Stimulated activated CD8-positive, alpha-beta memory T cell treated with anti-CD3 and anti-CD28 coated beads, Interleukin-4, amount 100 ng/mL, for 48 hours (primary cell): Measurements from ENCODE around the gene ISM1.

ENCODE experiments used
- DNase-seq: peaks from one replicate; pipeline ENCODE4 v3.0.0-alpha.2; 2020

ISM1 gene

DNA sequence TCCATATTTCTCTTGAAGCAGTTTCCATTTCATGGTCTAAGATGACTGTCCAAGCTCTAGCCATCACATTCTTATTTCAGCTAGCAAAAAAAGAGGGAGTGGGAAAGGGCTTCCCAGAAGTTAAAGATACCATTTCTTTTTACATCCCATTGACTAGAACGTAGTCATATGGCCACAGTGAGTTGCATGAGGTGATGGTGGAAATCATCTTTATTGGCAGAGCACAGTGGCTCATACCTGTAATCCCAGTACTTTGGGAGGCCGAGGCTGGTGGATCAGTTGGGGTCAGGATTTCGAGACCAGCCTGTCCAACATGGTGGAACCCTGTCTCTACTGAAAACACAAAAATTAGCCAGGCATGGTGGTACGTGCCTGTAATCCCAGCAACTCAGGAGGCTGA lies 99.6 kb downstream of the ISM1 start:
- no peak for DNase-seq

GRCh38 chr20:13321416-13321815 lies 100.3 kb downstream of the ISM1 start:
- no peak for DNase-seq

GRCh38 chr20:13322198-13322597 lies 101.1 kb downstream of the ISM1 start:
- no peak for DNase-seq

DNA sequence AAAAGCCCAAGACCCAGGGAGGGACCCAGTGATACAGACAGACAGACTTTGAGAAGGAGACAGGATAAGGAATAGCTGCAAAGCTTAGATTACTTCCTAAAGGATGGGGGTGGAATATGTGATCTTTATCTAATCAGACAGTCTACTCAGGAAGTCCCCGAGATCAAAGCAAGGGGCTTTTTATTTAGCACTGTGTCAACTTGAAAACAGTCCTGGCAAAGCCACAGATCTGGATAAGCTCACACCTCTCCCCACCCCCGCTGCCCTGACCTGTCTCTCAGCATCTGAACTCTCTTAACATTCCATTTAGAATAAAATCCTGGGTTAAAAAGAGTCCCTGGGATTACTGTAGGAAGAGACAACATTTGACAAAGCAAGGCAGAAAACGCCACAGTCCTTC lies 101.5 kb downstream of the ISM1 start:
- no peak for DNase-seq

DNA sequence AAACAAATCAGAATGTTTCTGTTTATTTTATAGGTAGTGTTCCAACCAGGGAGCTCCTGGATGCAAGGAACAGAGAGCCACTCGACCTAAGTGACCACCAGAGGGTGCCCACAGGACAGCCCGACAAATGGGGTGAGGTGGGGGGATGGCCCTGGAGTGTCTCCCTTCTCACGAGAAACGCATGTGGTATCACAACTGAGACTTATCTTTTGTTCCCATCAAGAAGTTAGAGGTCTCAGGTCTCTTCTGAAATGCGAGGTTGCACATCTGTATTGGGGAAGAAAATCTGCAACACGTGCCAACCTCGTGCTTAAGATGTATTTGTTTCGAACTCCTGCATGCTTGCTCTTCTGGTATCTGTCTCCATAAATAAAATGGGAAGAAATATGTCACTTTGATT lies 104.0 kb downstream of the ISM1 start:
- DNase-seq: no peak

- no peak for DNase-seq
Observed at GRCh38 chr20:13325796-13326340, 104.8 kb downstream of the ISM1 start.

- DNase-seq: no peak
Observed at GRCh38 chr20:13331536-13331935, 110.5 kb downstream of the ISM1 start.

GRCh38 chr20:13333036-13333435 lies 112.0 kb downstream of the ISM1 start:
- no peak for DNase-seq

- DNase-seq: no peak
Observed at GRCh38 chr20:13333793-13334192, 112.7 kb downstream of the ISM1 start.

GRCh38 chr20:13336308-13337089 lies 115.4 kb downstream of the ISM1 start:
- DNase-seq: no peak

DNA sequence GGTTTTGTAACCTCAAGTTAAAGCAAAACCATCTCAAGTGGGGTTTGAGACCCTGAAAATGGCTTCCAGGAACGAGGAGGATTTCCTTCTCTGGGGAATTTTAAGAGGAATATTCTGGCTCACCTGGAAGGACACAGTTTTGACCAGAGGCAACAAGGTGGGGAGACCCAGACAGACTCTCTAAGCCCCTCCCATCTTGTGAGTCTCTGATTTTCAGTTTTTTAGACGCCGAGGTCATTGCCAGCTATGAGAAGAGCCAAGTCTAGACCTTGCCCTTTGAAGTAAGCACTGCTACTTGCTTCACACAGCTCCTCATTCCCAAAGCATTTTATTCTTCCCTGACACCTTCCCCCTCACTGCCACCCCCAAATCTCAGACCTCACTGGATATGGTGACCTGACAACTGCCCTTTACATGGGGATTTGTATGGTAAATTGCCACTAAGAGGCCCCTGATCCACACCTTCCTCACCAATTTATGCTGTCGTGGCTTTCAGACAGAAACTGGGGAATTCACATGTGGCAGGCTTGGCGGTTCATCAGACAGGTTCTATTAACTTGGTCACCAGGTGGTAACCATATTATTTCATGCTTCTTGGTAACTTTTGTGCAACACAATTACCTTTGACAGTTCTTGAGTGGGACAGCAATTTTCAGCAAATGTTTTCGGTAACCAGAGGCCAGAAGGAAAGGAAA lies 116.2 kb downstream of the ISM1 start:
- DNase-seq: no peak

DNA sequence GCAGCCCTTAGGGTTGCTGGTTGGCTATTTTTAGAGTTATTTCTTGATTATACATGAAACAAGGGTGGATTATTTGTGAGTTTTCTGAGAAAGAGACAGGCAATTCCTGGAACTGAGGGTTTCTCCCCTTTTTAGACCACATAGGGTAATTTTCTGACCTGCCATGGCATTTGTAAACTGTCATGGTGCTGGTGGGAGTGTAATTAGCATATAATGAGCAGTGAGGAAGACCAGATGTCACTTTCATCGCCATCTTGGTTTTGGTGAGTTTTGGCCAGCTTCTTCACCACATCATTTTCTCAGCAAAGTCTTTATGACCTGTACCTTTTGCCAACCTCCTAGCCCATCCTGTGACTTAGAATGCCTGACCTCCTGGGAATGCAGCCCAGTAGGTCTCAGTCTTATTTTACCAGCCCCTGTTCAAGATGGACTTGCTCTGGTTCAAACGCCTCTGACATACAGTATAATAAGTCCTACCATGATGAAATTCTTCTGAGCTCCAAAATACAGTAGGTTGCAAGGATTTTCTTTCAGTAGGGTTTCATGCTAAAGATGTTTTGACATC lies 117.1 kb downstream of the ISM1 start:
- DNase-seq: no peak

- DNase-seq: no peak
Observed at GRCh38 chr20:13338999-13339411, 117.9 kb downstream of the ISM1 start.

- no peak for DNase-seq
Observed at GRCh38 chr20:13340088-13340487, 119.0 kb downstream of the ISM1 start.

GRCh38 chr20:13341737-13342393 lies 120.8 kb downstream of the ISM1 start:
- no peak for DNase-seq

GRCh38 chr20:13342469-13343242 lies 121.6 kb downstream of the ISM1 start:
- DNase-seq: no peak

GRCh38 chr20:13344671-13345070 lies 123.6 kb downstream of the ISM1 start:
- DNase-seq: no peak

GRCh38 chr20:13348311-13349234 lies 127.5 kb downstream of the ISM1 start:
- no peak for DNase-seq

DNA sequence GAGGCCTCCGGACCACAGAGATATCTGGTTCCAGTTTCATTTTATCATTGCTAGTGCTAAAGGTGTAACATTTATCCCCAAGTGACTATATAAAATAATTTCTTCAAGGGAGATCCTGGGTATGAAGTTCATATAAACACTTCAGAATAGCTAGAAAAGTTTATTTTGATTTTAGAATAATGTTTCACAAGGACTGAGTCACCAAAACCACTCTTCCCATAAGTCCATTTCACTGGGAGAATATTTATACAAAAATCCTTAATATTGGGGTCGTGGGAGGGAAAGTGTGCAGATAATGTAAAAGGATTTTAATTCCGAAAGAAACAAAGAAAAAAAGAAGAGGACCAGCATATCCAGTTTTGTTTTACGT lies 128.1 kb downstream of the ISM1 start:
- no peak for DNase-seq
